Activated CD8-positive, alpha-beta T cell treated with anti-CD3 and anti-CD28 coated beads, Interleukin-2, amount 10 ng/mL, durations not matched to agents 7 days and 5 days (primary cell): Measurements from ENCODE around the gene RARG. TPM values are rescaled to one million over a fixed set of nuclear protein-coding genes. Genes with fewer than 3 reads are reported as not detected.
"Not testable (repeated sequence)": the region's sequence is repeated elsewhere in the genome, so short reads cannot be mapped to it uniquely, and the experiment has no call there.

Source experiments
- ATAC-seq: fragments of 150-1000 bp; cut with Tn5 transposase; one replicate; pipeline ENCODE4 v1.10.0; 2021; ENCODE audit warnings: moderate library complexity
- CTCF ChIA-PET: fragments of 350-600 bp; sonication (Branson Sonifier 250); formaldehyde crosslinking; loops from one replicate; lab custom pipeline; 2021; ENCODE audit warnings: antibody characterized with exemption; lab: Charles Lee
- POLR2A ChIA-PET: fragments of 350-600 bp; sonication (Branson Sonifier 250); formaldehyde crosslinking; loops from one replicate; lab custom pipeline; 2021; ENCODE audit warnings: antibody characterized with exemption; lab: Charles Lee
- DNase-seq: peaks from one replicate; pipeline ENCODE4 v3.0.0-alpha.2; 2020
- H3K27ac Mint-ChIP-seq: one replicate; pipeline ENCODE4 v1.8.0; 2021; ENCODE audit warnings: mild to moderate bottlenecking, mixed read lengths
- H3K27me3 Mint-ChIP-seq: one replicate; pipeline ENCODE4 v1.8.0; 2021; ENCODE audit warnings: low read depth, mixed read lengths
- H3K36me3 Mint-ChIP-seq: one replicate; pipeline ENCODE4 v1.8.0; 2021; ENCODE audit warnings: low read depth, mixed read lengths
- H3K4me1 Mint-ChIP-seq: one replicate; pipeline ENCODE4 v1.8.0; 2021; ENCODE audit warnings: low read depth, mixed read lengths
- H3K4me3 Mint-ChIP-seq: one replicate; pipeline ENCODE4 v1.8.0; 2021; ENCODE audit warnings: mild to moderate bottlenecking, mixed read lengths
- H3K9me3 Mint-ChIP-seq: one replicate; pipeline ENCODE4 v1.8.0; 2022; ENCODE audit warnings: mixed read lengths; ENCODE audit not compliant: insufficient read depth
- total RNA-seq, 2 experiments: library from RNA; stranded (reverse); gene quantifications; one replicate each; pipeline ENCODE4 v1.2.3, GENCODE V29; 2021

Gene RARG
- total RNA-seq, 2 experiments from 2014 or later, result 44.1 to 45.9 TPM

- Mint-ChIP-seq H3K4me1 (peaks cover 2% of the 10 kb centered on the region), H3K36me3 (peaks cover 1% of the 10 kb centered on the region), H3K4me3 (no peak overlapping the region), H3K27ac (no peak overlapping the region), H3K27me3 (no peaks in the 10 kb centered on the region), H3K9me3 (no peaks in the 10 kb centered on the region)
- ATAC-seq (no peak), DNase-seq (no peak)
- POLR2A ChIA-PET, result interaction anchor here (1.4 to 2.7 kb wide), 3 partner anchors 9 to 16 kb away, joined by 3 to 18 read pairs (median 4); partner anchors contain the start of genes CSAD and ZNF740
- CTCF ChIA-PET, result interaction anchor here (0.6 to 3.5 kb wide), 4 partner anchors 11 to 150 kb away, joined by 3 to 19 read pairs (median 3); partner anchors contain the start of gene AAAS
These were observed 60.9 kb downstream of the RARG start for GRCh38 chr12:53170876-53171724.

GRCh38 chr12:53170215-53170614, 61.8 kb downstream of the RARG start:
- ATAC-seq (no peak), DNase-seq (no peak)
- no peak overlapping the region for H3K4me3 Mint-ChIP-seq
- no peaks in the 10 kb centered on the region for H3K27me3 Mint-ChIP-seq
- H3K9me3 Mint-ChIP-seq, result no peaks in the 10 kb centered on the region
- peaks cover 1% of the 10 kb centered on the region for H3K36me3 Mint-ChIP-seq
- H3K27ac Mint-ChIP-seq, result no peak overlapping the region
- H3K4me1 Mint-ChIP-seq, result no peaks in the 10 kb centered on the region
- CTCF ChIA-PET, result interaction anchor here (0.6 to 3.5 kb wide), 4 partner anchors 10 to 151 kb away, joined by 3 to 19 read pairs (median 3); partner anchors contain the start of gene AAAS
- POLR2A ChIA-PET, result interaction anchor here (2.7 kb wide), 1 partner anchor 10 kb away, joined by 18 read pairs; the partner anchor contains the start of genes CSAD and ZNF740

- no peak for ATAC-seq
- Mint-ChIP-seq H3K4me3 (no peak overlapping the region), H3K27me3 (no peaks in the 10 kb centered on the region), H3K36me3 (peaks cover 1% of the 10 kb centered on the region), H3K27ac (no peak overlapping the region), H3K4me1 (no peaks in the 10 kb centered on the region), H3K9me3 (no peaks in the 10 kb centered on the region)
- CTCF ChIA-PET, result no interaction called here
- POLR2A ChIA-PET, result interaction anchor here (2.7 kb wide), 1 partner anchor 11 kb away, joined by 18 read pairs; the partner anchor contains the start of genes CSAD and ZNF740
- DNase-seq, result no peak
These were observed 62.4 kb downstream of the RARG start for GRCh38 chr12:53169644-53170043.

- Mint-ChIP-seq H3K36me3 (peaks cover 4% of the 10 kb centered on the region), H3K9me3 (no peaks in the 10 kb centered on the region), H3K27ac (no peak overlapping the region), H3K27me3 (no peaks in the 10 kb centered on the region), H3K4me3 (no peak overlapping the region), H3K4me1 (no peaks in the 10 kb centered on the region)
- ATAC-seq, result no peak
- POLR2A ChIA-PET, result no interaction called here
- no peak for DNase-seq
- CTCF ChIA-PET, result interaction anchor here (2.4 kb wide), 1 partner anchor 7 kb away, joined by 7 read pairs; no protein-coding TSS in a partner anchor
These were observed 65.2 kb downstream of the RARG start for GRCh38 chr12:53166837-53167236.

- H3K4me3 Mint-ChIP-seq, H3K27me3 Mint-ChIP-seq, H3K9me3 Mint-ChIP-seq, DNase-seq, POLR2A ChIA-PET, H3K27ac Mint-ChIP-seq, ATAC-seq, H3K36me3 Mint-ChIP-seq: not testable (repeated sequence)
- CTCF ChIA-PET, result interaction anchor here (1.0 to 2.3 kb wide), 3 partner anchors 28 to 182 kb away, joined by 3 to 5 read pairs (median 3); partner anchors contain the start of gene AAAS
- peaks cover 12% of the 10 kb centered on the region for H3K4me1 Mint-ChIP-seq
These were observed 69.0 kb downstream of the RARG start for GRCh38 chr12:53163008-53163407.

GRCh38 chr12:53161119-53161911, 70.7 kb downstream of the RARG start:
- H3K9me3 Mint-ChIP-seq, result no peaks in the 10 kb centered on the region
- H3K4me3 Mint-ChIP-seq, result no peak overlapping the region
- ATAC-seq (no peak), DNase-seq (no peak)
- ChIA-PET CTCF (interaction anchor here (0.9 to 6.0 kb wide), 23 partner anchors 10 to 260 kb away, joined by 3 to 58 read pairs (median 19); partner anchors contain the start of genes AAAS, CSAD, ESPL1 and ITGB7), POLR2A (interaction anchor here (1.6 to 1.9 kb wide), 2 partner anchors 19 to 106 kb away, joined by 5 to 8 read pairs; partner anchors contain the start of genes CSAD, ESPL1 and ZNF740)
- H3K36me3 Mint-ChIP-seq, result peaks cover 2% of the 10 kb centered on the region
- no peak overlapping the region for H3K27ac Mint-ChIP-seq
- no peaks in the 10 kb centered on the region for H3K27me3 Mint-ChIP-seq
- peaks cover 17% of the 10 kb centered on the region for H3K4me1 Mint-ChIP-seq

- ATAC-seq (no peak), DNase-seq (no peak)
- ChIA-PET POLR2A (interaction anchor here (1.6 to 1.9 kb wide), 2 partner anchors 19 to 107 kb away, joined by 5 to 8 read pairs; partner anchors contain the start of genes CSAD, ESPL1 and ZNF740), CTCF (interaction anchor here (0.7 to 6.0 kb wide), 36 partner anchors 9 to 261 kb away, joined by 3 to 58 read pairs (median 10); partner anchors contain the start of genes AAAS, CSAD, ESPL1 and ITGB7)
- Mint-ChIP-seq H3K4me3 (no peak overlapping the region), H3K27ac (no peak overlapping the region), H3K36me3 (peaks cover 2% of the 10 kb centered on the region), H3K27me3 (no peaks in the 10 kb centered on the region), H3K9me3 (no peaks in the 10 kb centered on the region), H3K4me1 (peaks cover 18% of the 10 kb centered on the region)
These were observed 71.3 kb downstream of the RARG start for GRCh38 chr12:53160673-53161072.

Other genes starting within 250 kb of the RARG start
- 100 to 1,000 TPM; 352 to 353 TPM for gene EIF4B, start 225.8 kb downstream of the RARG start, total RNA-seq
- 1 to 10 TPM; 1.0 to 1.4 TPM for gene TNS2, start 182.1 kb downstream of the RARG start, total RNA-seq
- 10 to 100 TPM; 27.2 to 31.2 TPM for gene SPRYD3, start 152.8 kb downstream of the RARG start, total RNA-seq
- gene IGFBP6, start 134.5 kb downstream of the RARG start, total RNA-seq, result 1 to 10 TPM; 3.1 to 5.4 TPM
- 10 to 100 TPM; 10.8 to 13.3 TPM for gene SOAT2, start 128.7 kb downstream of the RARG start, total RNA-seq
- gene ZNF740, start 51.5 kb downstream of the RARG start, total RNA-seq, result 10 to 100 TPM; 28.2 to 31.4 TPM
- gene CSAD, start 51.3 kb downstream of the RARG start, total RNA-seq, result 10 to 100 TPM; 15.7 to 17.0 TPM
- 100 to 1,000 TPM; 500 to 503 TPM for gene ITGB7, start 25.0 kb downstream of the RARG start, total RNA-seq
- gene ESPL1, start 36.1 kb upstream of the RARG start, total RNA-seq, result 100 to 1,000 TPM; 126 TPM
- gene PFDN5, start 63.3 kb upstream of the RARG start, total RNA-seq, result 100 to 1,000 TPM; 292 to 307 TPM
- gene MYG1, start 67.5 kb upstream of the RARG start, total RNA-seq, result 10 to 100 TPM; 55.6 to 56.9 TPM
- 10 to 100 TPM; 67.5 to 67.9 TPM for gene AAAS, start 89.4 kb upstream of the RARG start, total RNA-seq
- not detected for gene SP7, start 104.1 kb upstream of the RARG start, total RNA-seq
- gene SP1, start 148.0 kb upstream of the RARG start, total RNA-seq, result 10 to 100 TPM; 72.2 to 76.5 TPM
- not detected for gene AMHR2, start 191.6 kb upstream of the RARG start, total RNA-seq
- gene PRR13, start 209.5 kb upstream of the RARG start, total RNA-seq, result 100 to 1,000 TPM; 220 TPM
- gene PCBP2, start 219.9 kb upstream of the RARG start, total RNA-seq, result 100 to 1,000 TPM; 813 to 836 TPM